GM19397 (cell line): ENCODE measurements around the gene PARVB.
"Not testable (repeated sequence)": the region's sequence is repeated elsewhere in the genome, so short reads cannot be mapped to it uniquely, and the experiment has no call there.

Experiments
- ATAC-seq: cut with Tn5 transposase; IDR thresholded peaks from one replicate; pipeline ENCODE4 v1.9.1; 2021; ENCODE audit warnings: mild to moderate bottlenecking, moderate library complexity; ENCODE audit not compliant: unreplicated experiment

PARVB gene

DNA sequence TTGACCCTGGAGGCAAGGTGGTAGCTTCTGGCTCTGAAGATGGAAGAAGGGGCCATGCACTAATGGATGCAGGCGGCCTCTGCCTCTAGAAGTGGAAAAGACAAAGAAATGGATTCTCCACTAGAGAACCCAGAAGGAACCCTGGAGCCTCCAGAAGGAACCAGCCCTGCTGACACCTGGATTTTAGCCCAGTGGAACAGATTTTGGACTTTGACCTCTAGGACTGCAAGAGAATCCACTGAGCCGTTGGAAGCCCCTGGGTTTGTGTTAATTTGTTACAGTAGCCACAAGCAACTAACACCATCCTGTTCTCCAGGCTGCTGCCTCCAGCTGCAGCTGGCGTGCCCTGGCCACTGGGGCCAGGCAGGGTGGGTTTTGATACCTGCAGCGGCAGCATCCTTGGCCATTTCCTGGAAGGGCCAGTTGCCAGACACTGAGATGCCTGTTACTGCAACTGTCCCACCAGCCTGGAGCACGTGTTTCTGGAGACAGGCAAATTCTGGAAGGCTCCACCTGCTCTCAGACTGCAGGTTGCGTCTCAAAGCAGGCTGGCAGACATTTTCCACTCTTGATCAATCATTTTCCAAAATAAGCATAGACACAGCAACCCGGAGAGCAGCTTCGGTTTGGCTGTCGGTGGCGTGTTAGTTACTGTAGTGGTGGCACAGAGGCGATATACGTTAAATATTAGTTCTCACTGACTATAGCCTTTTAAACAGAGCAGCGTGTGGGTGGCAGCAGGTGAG lies 79.8 kb downstream of the PARVB start:
- ATAC-seq: no peak

DNA sequence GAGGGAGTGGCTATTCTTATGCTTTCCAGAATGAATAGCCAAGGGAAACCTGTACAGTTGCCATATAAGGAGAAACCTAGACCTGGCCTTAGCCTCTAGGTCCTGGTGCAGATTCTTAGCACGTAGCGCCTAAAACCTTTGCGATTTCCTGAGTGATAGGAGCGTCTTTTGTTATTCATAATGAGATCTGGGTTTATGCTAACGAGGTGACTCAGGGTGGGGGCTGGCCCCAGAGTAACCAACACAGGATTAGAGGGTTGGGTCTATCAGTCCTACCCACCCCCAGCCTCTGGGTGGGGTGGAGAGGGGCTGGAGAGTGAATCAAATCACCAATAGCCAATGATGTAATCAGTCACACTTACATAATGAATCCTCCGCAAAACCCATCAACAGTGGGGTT lies 83.2 kb downstream of the PARVB start:
- no peak for ATAC-seq

DNA sequence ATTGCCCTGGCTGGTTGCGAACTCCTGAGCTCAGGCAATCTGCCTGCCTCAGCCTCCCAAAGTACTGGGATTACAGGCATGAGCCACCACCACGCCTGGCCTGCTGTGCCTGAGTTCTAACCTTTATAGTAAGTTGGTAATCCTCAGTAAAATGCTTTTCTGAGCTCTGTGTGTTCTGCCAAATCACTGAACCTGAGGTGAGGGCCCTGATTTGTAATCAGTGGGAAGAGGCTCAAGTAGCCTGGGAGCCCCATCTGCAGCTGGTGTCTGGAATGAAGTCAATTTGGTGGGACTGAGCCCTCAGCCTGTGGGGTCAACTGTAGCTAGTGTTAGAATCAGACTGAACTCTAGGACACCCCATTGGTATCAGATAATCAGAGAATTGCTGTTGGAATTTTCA lies 84.0 kb downstream of the PARVB start:
- no peak for ATAC-seq

DNA sequence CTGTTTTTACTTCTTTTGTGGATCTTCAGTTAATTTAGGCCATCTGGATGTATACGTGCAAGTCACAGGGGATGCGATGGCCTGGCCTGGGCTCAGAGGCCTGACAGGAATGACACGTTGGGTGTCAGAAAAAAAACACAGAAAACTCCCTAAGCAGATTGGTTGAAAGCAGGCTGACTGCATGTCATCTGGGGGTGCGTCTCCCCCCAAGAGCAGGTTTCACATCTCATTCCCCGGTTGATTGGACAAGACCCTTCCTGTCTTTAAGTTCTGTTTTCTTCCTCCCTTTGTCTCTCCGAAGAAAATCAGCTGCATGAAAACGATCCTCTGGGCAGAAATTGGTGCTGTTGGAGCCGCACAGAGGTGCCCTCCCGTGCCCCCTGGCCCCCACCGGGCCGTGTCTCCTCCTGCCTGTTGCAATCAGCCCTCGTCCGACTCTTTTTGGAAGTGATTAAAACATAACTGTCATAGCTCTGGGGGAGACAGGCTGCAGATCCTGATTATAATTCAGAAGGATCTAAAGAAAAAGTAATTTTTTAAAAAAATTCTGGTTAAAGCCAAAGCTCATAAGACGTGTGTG lies 84.8 kb downstream of the PARVB start:
- ATAC-seq: no peak

DNA sequence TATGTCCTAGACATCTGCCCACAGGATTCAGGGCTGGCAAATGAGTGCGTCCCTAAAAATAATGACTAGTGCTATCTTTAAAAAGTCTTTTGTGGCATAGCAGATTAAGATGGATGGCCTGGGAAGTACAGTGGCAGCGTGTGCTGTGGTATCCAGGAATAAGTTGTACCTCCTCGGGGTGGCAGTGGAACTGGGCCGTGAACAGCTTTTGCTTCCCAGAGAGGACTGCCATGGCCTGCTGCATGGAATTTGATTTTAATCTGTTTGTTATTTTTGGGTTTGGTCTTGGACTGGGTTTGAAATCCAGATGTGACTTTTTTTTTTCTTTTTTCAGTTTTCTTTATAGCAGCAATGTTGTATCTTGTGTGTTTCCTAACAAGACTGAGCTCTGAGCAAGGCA lies 85.3 kb downstream of the PARVB start:
- ATAC-seq: no peak

DNA sequence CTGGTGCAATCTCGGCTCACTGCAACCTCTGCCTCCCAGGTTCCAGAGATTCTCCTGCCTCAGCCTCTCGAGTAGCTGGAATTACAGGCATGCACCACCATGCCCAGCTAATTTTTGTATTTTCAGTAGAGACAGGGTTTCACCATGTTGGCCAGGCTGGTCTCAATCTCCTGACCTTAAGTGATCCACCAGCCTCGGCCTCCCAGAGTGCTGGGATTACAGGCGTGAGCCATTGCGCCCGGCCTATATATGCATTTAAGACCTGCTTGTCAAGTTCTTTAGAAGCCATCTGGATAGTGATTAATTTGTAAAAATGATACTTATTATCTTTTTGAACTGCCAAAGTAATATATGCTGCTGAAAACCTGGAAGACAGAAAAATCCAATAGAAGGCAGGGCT lies 86.6 kb downstream of the PARVB start:
- ATAC-seq: not testable (repeated sequence)

DNA sequence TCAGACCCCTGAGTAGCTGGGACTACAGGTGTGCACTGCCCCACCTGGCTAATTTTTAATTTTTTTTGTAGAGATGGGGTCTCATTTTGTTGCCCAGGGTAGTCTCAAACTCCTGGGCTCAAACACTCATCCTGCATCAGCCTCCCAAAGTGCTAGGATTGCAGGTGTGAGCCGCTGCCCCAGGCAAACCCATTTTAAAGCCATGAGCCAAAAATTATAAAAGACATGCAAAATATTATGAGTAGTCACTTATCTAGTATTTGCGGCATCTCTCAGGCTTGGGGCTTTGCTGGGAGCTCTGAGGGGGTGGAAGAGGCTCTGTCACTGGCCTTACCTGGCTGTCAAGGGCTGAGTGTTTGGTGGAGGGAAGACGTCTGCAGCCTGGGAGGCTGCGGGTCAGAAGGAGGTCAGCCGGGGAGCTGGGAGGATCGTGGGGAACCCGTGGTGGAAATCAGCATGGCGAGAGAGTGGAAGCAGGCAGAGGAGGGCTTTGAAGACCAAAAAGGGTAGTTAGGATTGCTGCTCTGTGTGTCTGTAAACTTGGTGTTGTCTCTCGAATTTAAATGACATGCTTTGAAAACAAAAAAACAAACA lies 87.6 kb downstream of the PARVB start:
- no peak for ATAC-seq

DNA sequence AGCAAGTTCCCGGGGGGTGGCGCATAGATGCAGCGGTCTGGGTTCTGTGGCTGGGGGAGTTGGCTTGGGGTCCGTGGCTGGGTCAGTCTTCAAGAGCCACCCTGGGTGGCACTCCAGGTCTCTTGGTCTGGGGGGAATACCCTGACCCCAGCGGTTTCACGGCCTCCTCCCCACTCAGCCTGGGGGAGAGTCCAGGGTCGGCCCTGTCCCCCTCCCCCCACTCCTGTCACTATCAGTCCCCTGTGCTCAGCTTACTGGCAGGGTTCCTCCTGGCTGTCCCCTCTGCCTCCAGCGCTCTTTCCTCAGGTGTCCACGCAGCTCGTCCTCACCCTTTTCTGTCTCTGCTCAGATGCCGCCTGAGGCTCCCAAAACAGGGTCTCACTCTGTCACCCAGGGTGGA lies 88.1 kb downstream of the PARVB start:
- no peak for ATAC-seq

DNA sequence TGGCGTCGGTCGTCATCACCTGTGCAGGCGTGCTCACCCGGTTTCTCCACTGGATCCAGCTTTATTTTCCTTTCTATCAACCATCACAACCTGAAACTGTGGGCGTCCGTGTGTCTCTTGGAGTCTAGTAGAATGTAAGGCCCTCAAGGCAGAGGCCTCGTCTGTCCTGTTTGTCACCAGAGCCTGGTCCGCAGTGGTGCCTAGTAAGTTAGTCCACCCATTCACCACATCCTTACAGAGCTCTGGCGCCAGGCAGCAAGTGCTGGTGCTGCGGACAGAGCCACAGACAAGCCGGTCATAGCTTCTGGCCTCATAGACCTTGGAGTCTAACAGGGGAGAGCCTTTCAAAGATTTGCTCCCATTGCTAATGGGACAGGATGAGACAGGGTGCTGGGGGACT lies 92.2 kb downstream of the PARVB start:
- ATAC-seq: no peak

DNA sequence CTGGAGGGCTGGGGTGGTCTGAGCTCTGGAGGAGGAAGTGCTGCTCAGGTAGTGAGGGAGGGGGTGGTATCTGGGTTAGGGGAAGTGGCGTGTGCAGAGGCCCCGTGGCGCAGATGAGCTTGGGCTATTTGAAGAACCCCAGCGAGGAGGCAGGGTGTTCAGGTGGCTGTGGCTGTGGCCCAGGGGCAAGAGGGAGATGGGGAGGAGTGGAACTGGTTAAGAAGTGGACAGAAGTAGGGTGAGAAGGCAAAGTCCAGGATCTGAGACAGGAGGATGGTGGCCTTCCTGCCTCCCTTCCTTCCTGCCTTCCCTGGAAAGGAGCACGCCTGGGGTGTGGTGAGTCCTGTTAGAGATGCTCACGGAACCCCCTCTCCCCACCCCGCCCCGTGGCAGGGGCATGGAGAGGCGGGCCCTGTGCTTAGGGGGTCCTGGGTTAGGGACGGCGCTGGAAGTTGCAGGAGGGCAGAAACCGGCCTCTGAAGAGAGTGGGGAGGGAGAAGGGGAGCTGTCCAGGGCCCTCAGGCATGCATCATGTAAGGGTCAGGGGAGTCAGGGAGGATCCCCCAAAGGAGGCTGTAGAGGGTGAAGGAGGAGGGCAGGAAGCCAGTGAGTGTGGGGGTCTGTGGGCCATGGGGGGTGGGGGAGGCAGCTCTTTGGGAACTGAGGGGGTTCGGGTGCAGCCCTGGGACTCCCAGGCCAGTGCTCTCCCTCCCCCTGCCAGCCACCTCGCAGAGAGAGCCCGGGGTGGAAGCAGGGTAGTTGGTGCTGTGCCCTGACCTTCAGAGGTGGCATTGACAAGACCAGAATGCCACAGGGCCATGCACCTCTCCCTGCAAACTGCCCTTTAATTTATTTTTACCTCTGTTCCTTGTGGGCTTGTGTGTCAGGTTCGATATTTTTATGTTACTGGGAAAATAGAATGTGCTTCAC lies 92.9 kb downstream of the PARVB start:
- no peak for ATAC-seq

DNA sequence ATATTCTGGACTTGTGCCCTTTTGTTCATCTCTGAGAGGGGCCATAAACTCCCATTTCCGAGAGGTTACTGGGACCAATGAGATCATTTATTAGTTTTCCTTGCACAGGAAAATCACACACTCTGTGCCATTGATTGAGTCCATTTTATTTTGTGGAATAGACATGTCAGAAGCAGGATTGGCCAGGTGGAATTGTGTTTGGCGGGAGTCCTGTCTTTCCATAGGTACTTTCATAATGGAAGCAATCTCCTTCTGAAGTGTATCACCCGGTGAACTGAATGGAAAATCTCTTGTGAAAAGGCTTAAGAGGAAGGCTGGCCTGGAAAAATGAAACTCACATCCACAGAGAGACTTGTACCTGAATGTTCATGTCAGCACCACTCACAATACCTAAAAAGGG lies 93.6 kb downstream of the PARVB start:
- no peak for ATAC-seq

DNA sequence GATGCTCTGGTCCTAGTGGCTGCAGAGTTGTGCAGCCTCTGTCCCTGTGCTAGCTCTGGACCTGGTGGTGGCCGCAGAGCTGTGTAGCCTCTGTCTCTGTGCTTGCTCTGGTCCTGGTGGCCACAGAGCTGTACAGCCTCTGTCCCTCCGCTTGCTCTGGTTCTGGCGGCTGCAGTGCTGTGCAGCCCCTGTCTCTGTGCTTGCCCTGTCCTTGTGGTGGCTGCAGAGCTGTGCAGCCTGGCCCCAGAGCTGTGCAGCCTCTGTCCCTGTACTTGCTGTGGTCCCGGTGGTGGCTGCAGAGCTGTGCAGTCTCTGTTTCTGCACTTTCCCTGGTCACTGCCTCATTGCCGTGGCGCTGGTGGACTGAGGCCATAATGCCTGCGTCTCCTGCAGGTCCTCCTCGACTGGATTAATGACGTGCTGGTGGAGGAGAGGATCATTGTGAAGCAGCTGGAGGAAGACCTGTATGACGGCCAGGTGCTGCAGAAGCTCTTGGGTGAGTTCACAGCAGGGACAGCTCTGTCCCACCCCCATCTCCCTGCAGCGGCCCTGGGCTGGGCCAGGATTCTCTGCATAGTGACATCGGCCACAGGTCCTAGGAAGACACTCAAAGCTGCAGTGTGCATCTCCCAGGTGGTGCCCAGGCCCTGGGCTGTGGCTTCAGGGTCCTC lies 94.7 kb downstream of the PARVB start:
- no peak for ATAC-seq

DNA sequence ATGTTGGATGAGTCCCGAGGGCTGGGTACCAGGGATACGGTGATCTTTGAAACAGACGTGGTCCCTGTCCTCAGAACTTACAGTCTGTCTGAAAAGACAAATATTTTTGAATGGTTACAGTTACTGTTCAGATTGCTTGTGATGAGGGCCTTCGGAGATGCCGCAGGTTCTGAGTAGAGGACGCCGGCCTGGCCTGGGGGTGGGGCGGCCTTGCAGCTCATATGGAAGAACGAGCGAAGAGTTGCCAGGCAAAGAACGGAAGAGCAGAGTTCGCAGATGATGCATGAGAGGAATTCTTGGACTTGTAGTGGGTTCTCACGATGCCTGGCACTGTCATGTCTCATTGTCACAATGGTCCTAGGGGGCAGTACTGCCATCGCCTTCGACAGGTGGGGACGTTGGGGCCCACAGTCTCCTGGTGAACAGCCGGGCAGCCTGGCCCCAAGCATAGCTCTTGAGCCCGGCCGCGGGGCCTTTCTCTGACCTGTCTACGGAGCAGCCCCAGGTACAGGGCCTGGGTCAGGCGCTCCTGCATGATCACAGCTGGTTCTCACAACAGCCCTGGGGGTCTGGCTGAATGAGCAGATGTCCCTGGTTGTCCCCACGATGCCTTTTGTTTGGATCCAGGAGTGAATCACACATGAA lies 95.7 kb downstream of the PARVB start:
- ATAC-seq: no peak

DNA sequence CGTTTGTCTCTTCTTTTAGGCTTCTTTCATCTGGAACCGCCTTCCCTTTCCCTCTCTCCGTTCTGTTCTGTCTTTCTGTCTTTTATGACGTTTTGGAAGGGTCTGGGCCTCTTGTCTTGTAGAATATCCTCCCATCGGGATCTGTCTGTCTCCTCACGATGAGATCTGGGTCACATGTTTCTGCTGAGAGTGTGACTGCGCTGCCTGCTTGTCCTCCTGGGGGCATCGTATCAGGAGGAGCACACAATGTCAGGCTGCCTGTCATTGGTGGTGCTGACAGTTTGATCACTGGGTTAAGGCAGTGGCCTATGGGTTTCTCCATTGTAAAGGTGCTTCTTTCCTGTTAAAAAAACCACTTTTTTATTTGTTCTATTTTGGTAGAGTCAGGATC lies 96.2 kb downstream of the PARVB start:
- no peak for ATAC-seq

DNA sequence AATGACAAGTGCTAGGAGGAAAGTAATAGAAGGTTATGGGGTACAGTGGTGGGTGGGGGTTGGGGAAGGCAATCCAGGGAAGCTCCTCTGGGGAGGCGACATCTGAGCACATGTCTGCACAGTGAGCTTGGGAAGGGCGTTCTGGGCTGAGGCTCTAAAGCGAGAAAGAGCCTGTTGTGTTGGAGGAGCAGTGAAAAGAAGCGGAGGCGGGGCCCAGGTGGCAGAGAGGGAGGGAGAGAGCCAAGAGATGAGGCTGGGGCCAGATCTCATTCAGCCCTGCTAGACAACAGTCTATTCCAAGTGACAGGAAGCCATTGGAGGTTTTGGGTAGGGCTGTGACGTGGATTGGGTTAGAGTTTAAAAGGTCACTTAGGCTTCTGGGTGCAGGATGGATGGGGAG lies 101.3 kb downstream of the PARVB start:
- ATAC-seq: no peak

DNA sequence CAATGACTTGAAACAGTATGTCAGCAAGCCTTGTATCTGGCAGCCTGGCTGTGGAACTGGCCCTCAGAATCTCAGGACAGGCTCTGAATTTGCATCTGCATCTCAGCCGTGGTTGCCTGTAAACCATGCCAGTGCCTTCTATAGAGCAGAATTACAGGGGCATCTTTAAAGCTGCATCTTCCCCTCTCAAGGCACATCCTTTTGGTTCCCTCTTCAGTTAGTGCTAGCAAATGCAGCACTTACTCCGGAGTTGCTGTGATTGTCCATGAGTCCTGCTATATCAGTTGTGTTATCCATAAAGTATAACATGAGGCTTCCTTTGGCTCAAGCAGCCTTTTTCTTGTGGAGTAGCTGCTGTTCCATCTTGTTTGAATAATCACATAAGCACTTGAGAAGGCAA lies 102.7 kb downstream of the PARVB start:
- no peak for ATAC-seq

DNA sequence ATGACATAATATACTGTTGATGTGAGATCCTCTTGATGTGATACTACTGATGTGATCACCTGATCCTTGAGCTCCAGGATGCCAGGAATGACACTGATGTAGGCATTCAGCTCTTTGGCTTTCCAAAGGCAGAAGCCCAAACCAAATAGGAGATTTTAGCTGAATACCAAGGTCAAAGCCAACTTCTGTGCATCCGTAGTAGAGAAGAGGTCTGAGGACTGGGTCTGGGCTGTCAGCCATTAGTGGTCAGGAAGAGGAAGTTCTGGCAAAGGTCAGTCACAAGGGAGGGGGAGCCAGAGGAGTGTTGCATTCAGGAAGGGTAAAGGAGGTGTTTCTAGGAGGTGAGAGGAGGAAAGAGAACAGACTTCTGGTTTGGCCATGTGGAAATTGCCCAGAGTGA lies 103.3 kb downstream of the PARVB start:
- ATAC-seq: no peak

DNA sequence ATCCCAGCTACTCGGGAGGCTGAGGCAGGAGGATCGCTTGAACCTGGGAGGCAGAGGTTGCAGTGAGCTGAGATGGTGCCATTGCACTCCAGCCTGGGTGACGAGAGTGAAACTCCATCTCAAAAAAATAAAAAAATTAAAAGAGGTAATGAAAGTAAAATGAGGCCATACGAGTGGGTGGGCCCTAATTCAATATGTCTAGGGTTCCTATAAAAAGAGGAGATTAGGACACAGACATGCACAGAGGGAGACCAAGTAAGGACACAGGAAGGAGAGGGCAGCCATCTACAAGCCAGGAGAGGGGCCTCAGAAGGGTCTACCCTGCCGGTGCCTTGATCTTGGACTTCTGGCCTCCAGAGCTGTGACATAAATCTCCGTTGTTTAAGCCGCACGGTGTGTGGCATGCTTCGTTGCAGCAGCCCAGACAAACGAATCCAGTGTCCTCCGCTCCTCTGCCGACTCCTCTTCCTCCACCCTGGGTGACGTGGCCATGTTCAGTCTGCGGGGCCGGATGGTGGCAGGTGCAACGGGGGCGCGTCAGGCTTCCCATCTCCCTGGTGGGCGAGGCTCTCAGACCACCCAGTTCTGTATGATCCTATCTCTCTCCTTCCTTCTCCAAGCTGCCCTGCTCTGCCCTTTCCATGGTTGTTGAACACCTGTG lies 105.0 kb downstream of the PARVB start:
- ATAC-seq: no peak

DNA sequence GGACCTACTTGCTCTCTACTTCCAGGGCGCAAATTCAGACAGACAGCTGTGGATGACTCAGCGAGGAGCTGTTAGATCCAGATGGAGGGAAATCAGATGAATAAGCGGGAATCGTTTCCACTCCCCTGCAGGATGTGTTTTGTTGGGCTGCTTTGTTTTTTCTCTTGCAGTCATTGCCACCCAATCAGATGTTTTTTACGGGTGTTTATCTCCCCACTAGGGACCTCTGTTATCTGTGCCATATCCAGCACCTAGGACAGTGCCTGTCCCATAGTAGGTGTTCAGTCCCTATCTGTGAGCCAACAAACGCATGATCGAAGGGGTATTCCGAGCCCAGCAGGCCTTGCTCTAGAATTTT lies 105.5 kb downstream of the PARVB start:
- ATAC-seq: no peak

DNA sequence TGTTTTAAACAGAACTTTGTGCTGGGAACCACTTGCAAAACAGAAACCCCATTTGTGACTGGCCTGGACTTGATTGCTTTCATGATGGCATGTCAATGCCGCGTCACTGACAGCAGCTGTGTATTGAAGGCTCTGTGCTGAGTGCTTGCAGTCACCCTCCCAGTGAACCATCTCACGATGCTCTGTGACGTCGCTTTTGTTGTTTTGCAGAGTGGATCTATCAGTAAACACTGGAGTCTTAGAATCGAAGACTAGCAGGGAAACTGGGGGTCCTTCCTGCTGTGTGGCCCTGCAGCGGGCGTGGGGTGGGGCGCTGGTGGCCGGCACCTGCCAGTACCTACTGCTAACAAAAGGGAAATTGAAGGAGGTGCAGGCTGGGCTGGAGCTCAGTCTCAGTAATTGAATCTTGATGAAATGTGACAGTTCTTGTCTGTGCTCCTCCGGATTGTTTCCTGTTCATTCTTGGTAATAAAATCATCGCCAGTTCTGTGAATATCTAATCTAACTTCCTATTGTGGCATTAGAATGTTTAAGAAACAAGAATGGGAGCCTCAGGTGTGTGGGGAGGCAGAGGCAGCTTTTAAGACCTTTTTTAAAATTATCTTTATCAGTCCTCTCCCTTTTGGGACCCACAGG lies 106.1 kb downstream of the PARVB start:
- ATAC-seq: no peak
